Effector memory CD8-positive, alpha-beta T cell (primary cell): ENCODE results near the gene NCOR1.
A peak's percentile ranks its signal among the peaks of the same experiment; 100 is the strongest.

Experiments
- ATAC-seq: fragments of 150-1000 bp; cut with Tn5 transposase; replicated peaks from 2 replicates; pipeline ENCODE4 v1.10.0; 2021; ENCODE audit warnings: mild to moderate bottlenecking, moderate library complexity
- DNase-seq, 3 experiments: peaks; one replicate each; pipeline ENCODE4 v3.0.0; 2021
- H3K27ac Mint-ChIP-seq, 2 donors: one replicate each; pipeline ENCODE4 v1.8.0; 2022; ENCODE audit warnings: mild to moderate bottlenecking in 2 of 2, mixed read lengths in 2 of 2, moderate library complexity in 2 of 2
- H3K27me3 Mint-ChIP-seq, 2 donors: one replicate each; pipeline ENCODE4 v1.8.0; 2022; ENCODE audit warnings: mixed read lengths in 2 of 2
- H3K36me3 Mint-ChIP-seq: one replicate; pipeline ENCODE4 v1.8.0; 2022; ENCODE audit warnings: mild to moderate bottlenecking, moderate library complexity, mixed read lengths; ENCODE audit not compliant: insufficient read depth
- H3K4me1 Mint-ChIP-seq, 2 donors: one replicate each; pipeline ENCODE4 v1.8.0; 2022; ENCODE audit warnings: low read depth in 2 of 2, mixed read lengths in 2 of 2
- H3K4me3 Mint-ChIP-seq, 2 donors: one replicate each; pipeline ENCODE4 v1.8.0; 2022; ENCODE audit warnings: mild to moderate bottlenecking in 2 of 2, mixed read lengths in 2 of 2, moderate library complexity in 2 of 2
- H3K9me3 Mint-ChIP-seq, 2 donors: one replicate each; pipeline ENCODE4 v1.8.0; 2022; ENCODE audit warnings: mixed read lengths in 2 of 2
- total RNA-seq, 9 experiments: gene quantifications; one replicate each; lab custom pipeline; 2026; lab: John Stamatoyannopoulos, UW

NCOR1 gene
- 182 to 502 (median 320) reads per million in 9 experiments for total RNA-seq

- ATAC-seq = peak; percentile 88
- DNase-seq = peak; percentile 79 to 82 (median 79)
- Mint-ChIP-seq H3K4me3 (peak within 1 kb of the TSS; percentile 89 to 94), H3K36me3 (peaks cover 18% of the 10 kb centered on the region), H3K27ac (peak within 1 kb of the TSS; percentile 92 to 94), H3K4me1 (peaks cover 31 to 47% of the 10 kb centered on the region in 2 donors), H3K9me3 (no peaks in the 10 kb centered on the region), H3K27me3 (no peaks in the 10 kb centered on the region)
Observed at GRCh38 chr17:16215273-16215964, at the start of gene NCOR1. TSS of gene NCOR1 (minus strand) at chr17:16215534. CDS start at chr17:16194569, 20,965 bp downstream.

- no peak for ATAC-seq
- Mint-ChIP-seq H3K9me3 (no peaks in the 10 kb centered on the region), H3K36me3 (peaks cover 5% of the 10 kb centered on the region), H3K27ac (no peak overlapping the region), H3K4me1 (peaks cover 5% of the 10 kb centered on the region in 2 donors), H3K4me3 (no peak overlapping the region), H3K27me3 (no peaks in the 10 kb centered on the region)
- DNase-seq = no peak
Observed at GRCh38 chr17:16262201-16262600, 46.9 kb upstream of the NCOR1 start.

- H3K4me3 Mint-ChIP-seq = no peak overlapping the region
- ATAC-seq (no peak), DNase-seq (no peak)
- H3K27ac Mint-ChIP-seq = no peak overlapping the region
- no peaks in the 10 kb centered on the region for H3K9me3 Mint-ChIP-seq
- H3K4me1 Mint-ChIP-seq = peaks cover 0 to 1% of the 10 kb centered on the region in 2 donors
- H3K36me3 Mint-ChIP-seq = peaks cover 5% of the 10 kb centered on the region
- H3K27me3 Mint-ChIP-seq = no peaks in the 10 kb centered on the region
Observed at GRCh38 chr17:16261049-16261448, 45.7 kb upstream of the NCOR1 start.

GRCh38 chr17:16259926-16260325, 44.6 kb upstream of the NCOR1 start:
- no peak for DNase-seq
- Mint-ChIP-seq H3K36me3 (peaks cover 5% of the 10 kb centered on the region), H3K27ac (no peak overlapping the region), H3K27me3 (no peaks in the 10 kb centered on the region), H3K4me3 (no peak overlapping the region), H3K4me1 (peaks cover 1 to 8% of the 10 kb centered on the region in 2 donors), H3K9me3 (no peaks in the 10 kb centered on the region)
- no peak for ATAC-seq

- H3K9me3 Mint-ChIP-seq = no peaks in the 10 kb centered on the region
- ATAC-seq = no peak
- H3K27me3 Mint-ChIP-seq = no peaks in the 10 kb centered on the region
- peaks cover 5% of the 10 kb centered on the region for H3K36me3 Mint-ChIP-seq
- DNase-seq = no peak
- no peak overlapping the region for H3K27ac Mint-ChIP-seq
- H3K4me1 Mint-ChIP-seq = peaks cover 3 to 9% of the 10 kb centered on the region in 2 donors
- no peak overlapping the region for H3K4me3 Mint-ChIP-seq
Observed at GRCh38 chr17:16258901-16259300, 43.6 kb upstream of the NCOR1 start.

GRCh38 chr17:16255481-16255921, 40.2 kb upstream of the NCOR1 start:
- no peak for ATAC-seq
- Mint-ChIP-seq H3K27ac (no peak overlapping the region), H3K4me3 (no peak overlapping the region), H3K27me3 (no peaks in the 10 kb centered on the region), H3K4me1 (peaks cover 4 to 9% of the 10 kb centered on the region in 2 donors), H3K9me3 (no peaks in the 10 kb centered on the region), H3K36me3 (peaks cover 5% of the 10 kb centered on the region)
- DNase-seq = no peak

GRCh38 chr17:16254773-16255400, 39.6 kb upstream of the NCOR1 start:
- Mint-ChIP-seq H3K9me3 (no peaks in the 10 kb centered on the region), H3K36me3 (peaks cover 2% of the 10 kb centered on the region), H3K4me3 (no peak overlapping the region), H3K4me1 (peaks cover 4 to 9% of the 10 kb centered on the region in 2 donors), H3K27ac (no peak overlapping the region), H3K27me3 (no peaks in the 10 kb centered on the region)
- ATAC-seq (no peak), DNase-seq (no peak)

GRCh38 chr17:16251556-16251955, 36.2 kb upstream of the NCOR1 start:
- ATAC-seq = no peak
- H3K9me3 Mint-ChIP-seq = no peaks in the 10 kb centered on the region
- peaks cover 3 to 15% of the 10 kb centered on the region in 2 donors for H3K4me1 Mint-ChIP-seq
- no peak overlapping the region for H3K27ac Mint-ChIP-seq
- peaks cover 4% of the 10 kb centered on the region for H3K36me3 Mint-ChIP-seq
- H3K27me3 Mint-ChIP-seq = no peaks in the 10 kb centered on the region
- DNase-seq = no peak
- no peak overlapping the region for H3K4me3 Mint-ChIP-seq

- peaks cover 7% of the 10 kb centered on the region for H3K36me3 Mint-ChIP-seq
- H3K27ac Mint-ChIP-seq = peak overlapping the region in 1 of 2 donors; percentile 15
Observed at GRCh38 chr17:16251043-16251442, 35.7 kb upstream of the NCOR1 start.

GRCh38 chr17:16250635-16251034, 35.3 kb upstream of the NCOR1 start:
- H3K4me3 Mint-ChIP-seq = no peak overlapping the region
- H3K9me3 Mint-ChIP-seq = no peaks in the 10 kb centered on the region
- ATAC-seq (no peak), DNase-seq (no peak)
- peaks cover 8% of the 10 kb centered on the region for H3K36me3 Mint-ChIP-seq
- H3K27ac Mint-ChIP-seq = peak overlapping the region in 1 of 2 donors; percentile 15
- H3K27me3 Mint-ChIP-seq = no peaks in the 10 kb centered on the region
- H3K4me1 Mint-ChIP-seq = peaks cover 3 to 14% of the 10 kb centered on the region in 2 donors

More at GRCh38 chr17:16251043-16251442, 35.7 kb upstream of the NCOR1 start:
- no peak for ATAC-seq
- peaks cover 3 to 15% of the 10 kb centered on the region in 2 donors for H3K4me1 Mint-ChIP-seq
- no peak overlapping the region for H3K4me3 Mint-ChIP-seq
- no peak for DNase-seq
- H3K9me3 Mint-ChIP-seq = no peaks in the 10 kb centered on the region
- no peaks in the 10 kb centered on the region for H3K27me3 Mint-ChIP-seq

- no peak overlapping the region for H3K27ac Mint-ChIP-seq
- H3K4me1 Mint-ChIP-seq = peaks cover 5 to 9% of the 10 kb centered on the region in 2 donors
- DNase-seq (no peak), ATAC-seq (no peak)
- no peak overlapping the region for H3K4me3 Mint-ChIP-seq
- H3K9me3 Mint-ChIP-seq = no peaks in the 10 kb centered on the region
- H3K36me3 Mint-ChIP-seq = peaks cover 13% of the 10 kb centered on the region
- no peaks in the 10 kb centered on the region for H3K27me3 Mint-ChIP-seq
Observed at GRCh38 chr17:16247586-16247984, 32.3 kb upstream of the NCOR1 start.

GRCh38 chr17:16243801-16244567, 28.6 kb upstream of the NCOR1 start:
- no peak for ATAC-seq
- peak overlapping the region; percentile 74 to 75 for H3K27ac Mint-ChIP-seq

GRCh38 chr17:16243385-16243784, 28.1 kb upstream of the NCOR1 start:
- Mint-ChIP-seq H3K9me3 (no peaks in the 10 kb centered on the region), H3K27ac (peak overlapping the region; percentile 74 to 75), H3K4me1 (peaks cover 5 to 8% of the 10 kb centered on the region in 2 donors), H3K36me3 (peaks cover 11% of the 10 kb centered on the region), H3K27me3 (no peaks in the 10 kb centered on the region), H3K4me3 (no peak overlapping the region)
- ATAC-seq (no peak), DNase-seq (no peak)

More at GRCh38 chr17:16243801-16244567, 28.6 kb upstream of the NCOR1 start:
- DNase-seq = no peak
- Mint-ChIP-seq H3K4me1 (peaks cover 5 to 12% of the 10 kb centered on the region in 2 donors), H3K4me3 (no peak overlapping the region), H3K27me3 (no peaks in the 10 kb centered on the region), H3K9me3 (no peaks in the 10 kb centered on the region), H3K36me3 (peaks cover 15% of the 10 kb centered on the region)
